NCI-H2171 (cell line): Measurements from ENCODE around the gene IMPG1.
"Not testable (repeated sequence)": the region's sequence is repeated elsewhere in the genome, so short reads cannot be mapped to it uniquely, and the experiment has no call there.

Source experiments
- DNase-seq: peaks from one replicate; lab custom pipeline; 2025; lab: John Stamatoyannopoulos, UW

IMPG1 gene

DNA sequence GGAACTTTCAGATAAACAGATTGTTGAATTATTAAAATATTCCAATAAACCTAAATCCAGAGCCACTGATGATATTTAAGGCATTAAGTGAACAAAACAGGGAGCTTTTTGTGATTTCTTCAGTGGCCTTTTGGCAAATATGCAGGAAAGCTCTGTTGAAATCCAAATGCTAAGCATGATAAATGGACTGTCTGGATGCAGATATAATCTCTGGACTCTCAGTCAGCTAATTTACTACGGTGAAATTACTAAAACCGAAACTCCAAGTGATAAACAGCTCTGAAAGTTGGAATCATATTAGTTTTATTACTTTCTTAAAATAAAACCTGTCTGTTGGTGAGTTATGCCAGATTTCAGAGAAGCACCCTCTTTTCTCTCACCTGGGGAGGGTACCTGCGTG lies 120.3 kb downstream of the IMPG1 start:
- DNase-seq = no peak

DNA sequence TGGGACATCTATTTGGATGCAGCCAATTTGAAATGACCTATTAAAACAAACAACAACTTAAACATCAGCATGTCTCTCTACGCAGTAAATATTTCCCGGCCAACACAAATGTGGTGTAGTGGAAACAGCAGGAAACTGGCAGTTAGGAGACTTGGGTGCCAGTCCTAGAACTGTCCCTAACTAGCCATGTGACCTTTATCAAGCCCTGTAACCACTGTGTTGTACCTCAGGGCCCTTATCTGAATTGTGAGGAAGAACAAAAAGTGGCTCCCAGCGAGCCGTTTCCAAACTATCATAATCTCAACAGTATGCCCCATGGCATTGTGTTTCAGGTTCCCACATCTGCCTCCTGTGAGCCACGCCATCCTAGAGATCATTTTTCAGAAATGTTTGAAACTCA lies 124.5 kb downstream of the IMPG1 start:
- no peak for DNase-seq

DNA sequence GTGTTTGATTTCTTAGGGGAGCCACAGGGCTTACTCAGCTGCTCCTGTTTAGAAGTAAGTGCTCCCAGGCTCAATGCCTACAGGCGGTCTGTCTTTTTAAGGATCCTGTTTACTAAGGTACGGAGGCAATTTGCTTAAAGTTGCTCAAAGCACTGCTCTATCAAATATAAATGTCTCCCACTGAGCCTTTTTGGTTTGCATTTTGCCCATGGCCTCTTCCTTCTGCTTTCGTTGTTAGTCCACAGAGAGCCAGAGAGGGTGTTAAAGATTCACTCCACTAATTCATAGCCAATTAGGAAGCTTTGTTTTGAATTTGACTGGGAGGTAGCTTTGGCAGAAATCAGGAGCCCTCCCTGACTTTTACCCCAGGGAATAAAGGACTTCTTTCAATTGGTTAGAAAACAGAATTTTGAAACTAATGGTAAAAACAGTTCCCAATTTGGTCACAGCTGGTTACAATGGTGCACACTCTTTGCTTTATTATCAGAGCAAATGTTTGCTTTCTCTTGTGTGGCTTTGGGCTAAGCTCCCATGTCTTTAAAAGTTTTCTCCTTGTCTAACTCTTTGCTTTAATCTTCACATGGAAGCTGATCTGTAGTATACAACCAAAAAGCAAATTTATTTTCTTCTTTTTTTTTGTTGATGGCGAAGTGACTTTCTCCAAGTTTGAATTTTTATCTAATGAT lies 126.2 kb downstream of the IMPG1 start:
- DNase-seq = no peak

DNA sequence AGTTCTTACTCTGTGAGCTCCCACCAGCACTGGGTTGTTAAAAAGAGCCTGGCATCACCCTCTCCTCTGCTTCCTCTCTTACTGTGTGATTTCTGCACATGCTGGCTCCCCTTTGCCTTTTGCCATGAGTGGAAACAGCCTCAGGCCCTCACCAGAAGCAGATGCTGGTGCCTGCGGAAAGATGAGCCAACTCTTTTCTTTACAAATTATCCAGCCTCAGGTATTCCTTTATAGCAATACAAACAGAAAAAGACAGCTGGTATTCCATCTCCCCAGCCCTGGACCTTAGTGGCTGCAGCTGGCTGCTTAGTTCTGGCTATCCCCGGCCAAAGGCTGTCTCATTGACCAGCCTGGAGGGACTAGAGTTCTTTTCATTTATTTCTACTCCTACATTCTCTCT lies 129.1 kb downstream of the IMPG1 start:
- no peak for DNase-seq

DNA sequence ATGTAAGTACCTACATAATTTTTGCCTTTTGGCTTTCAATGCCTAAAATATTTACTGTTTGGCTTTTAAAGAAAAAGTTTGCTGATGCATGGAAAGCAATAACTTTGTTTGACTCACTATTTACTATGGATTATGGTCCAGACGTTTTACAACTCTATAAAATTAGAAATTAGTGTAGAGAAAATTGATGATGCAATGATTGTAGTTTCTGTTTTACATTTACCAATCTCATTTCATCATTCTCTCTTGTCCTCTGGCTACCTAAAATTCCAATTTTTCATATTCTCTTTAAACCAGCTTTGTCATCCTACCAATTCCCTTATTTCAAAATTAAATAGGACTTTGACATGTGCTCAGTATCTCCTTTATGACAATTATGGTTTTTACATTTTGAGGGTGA lies 131.0 kb downstream of the IMPG1 start:
- no peak for DNase-seq

DNA sequence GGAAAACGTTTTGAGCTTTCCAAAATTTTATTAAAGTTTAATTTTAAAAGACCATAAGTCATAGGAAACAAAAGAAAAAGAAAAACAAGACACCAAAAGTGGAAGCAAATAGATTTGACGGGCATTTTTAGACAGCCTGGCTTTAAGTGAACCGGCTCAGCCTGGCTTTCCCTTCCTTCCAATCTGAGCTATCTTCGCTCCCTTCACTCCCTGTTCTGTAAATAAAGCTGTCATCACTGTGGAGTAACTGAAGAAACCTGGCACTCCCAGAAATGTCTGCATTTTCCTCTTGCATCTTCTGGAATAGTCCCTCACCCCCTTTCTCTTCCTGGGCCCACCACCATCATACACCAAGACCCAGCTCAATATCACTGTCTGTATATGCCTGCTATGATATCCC lies 131.9 kb downstream of the IMPG1 start:
- no peak for DNase-seq

DNA sequence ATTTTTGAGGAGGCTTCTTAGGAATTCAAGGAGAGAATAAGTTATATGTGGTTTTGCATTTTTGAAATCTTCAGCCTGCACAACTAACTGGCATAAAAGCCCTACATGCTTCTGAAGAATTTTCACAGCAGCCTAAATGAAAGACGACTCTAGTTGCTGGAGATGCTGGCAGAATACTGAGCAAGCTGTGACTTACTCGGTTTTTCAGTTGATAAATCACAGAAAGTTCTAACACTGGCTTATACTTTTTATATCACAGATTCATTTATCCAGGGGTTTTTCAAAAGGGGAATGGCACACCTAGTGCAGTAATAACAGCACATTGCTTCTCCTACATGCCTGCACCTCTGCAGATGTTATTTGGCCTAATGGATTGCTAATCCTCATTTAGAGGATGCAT lies 134.6 kb downstream of the IMPG1 start:
- no peak for DNase-seq

DNA sequence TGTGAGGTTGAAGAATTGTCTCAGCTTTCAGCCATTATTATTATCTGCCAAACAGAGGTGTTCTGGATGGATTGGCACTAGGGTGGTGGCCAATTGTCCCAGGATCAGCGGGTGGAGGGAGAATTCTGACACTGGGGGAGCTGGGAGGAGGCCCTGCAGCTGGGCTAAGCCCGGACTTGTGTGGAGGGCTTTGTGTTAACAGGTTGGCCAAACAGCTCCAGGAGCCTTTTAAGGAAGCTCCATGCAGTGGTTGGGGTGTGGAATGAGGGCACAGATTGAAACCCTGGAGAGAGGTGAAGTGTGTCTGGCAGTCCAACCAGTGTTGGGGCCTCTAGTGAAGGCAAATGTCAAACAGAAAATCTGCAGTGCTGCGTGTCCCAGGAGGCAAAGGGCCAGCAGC lies 135.8 kb downstream of the IMPG1 start:
- no peak for DNase-seq

DNA sequence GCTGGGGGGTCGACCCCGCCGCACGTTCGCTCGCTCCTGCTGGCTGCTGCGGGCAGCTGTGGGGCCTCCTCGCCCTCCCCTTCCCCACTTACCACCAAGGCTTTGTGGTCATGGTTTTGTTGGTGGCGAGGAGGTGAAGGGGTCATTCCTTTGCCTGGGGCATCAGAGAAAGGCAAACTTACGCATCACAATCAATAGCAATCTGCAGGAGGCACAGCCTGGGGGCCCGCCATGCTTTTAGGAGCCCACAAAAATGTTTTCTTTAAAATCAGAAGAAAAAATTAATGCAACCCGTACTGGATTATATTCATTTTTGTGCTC lies 137.0 kb downstream of the IMPG1 start:
- DNase-seq = no peak

DNA sequence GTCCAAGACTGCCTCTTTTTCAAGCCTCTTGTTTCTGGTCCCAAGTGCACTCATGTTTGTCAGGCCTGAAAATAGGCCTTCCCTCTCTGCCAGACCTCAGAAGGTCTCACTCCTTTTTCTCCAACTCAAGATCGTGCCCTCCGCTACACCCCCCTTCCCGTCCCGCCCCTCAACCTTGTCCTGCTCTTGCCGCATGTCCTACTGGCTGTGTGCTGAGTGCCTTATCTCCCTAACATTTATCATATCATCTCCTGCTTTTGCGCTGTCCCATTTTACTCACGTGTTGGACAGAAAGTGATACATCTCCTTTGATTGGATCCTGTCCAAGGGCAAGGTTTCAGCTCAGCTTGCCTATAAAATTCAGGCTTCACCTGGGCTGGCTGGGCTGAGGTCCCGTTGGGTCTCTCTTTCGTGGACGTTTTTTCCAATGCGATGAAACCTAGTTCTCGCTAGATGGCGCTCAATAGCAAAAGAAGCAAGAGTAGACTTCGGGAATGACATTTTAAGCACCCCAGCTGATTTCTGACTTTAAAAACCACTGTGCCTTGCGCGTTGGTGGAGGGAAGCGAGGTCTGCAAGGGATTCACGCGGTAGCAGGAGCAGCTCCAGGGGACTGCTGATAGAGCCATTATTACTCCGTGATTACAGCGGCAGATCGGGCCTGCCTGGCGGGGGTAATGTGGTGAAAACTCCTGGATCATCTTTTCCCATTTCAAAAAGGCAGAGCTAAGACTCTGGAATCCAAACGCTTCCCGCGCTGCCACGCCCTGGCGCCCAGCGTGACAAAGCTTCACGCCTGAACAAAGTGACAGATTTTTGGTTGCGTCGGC lies 137.6 kb downstream of the IMPG1 start:
- DNase-seq = peak; percentile 51

DNA sequence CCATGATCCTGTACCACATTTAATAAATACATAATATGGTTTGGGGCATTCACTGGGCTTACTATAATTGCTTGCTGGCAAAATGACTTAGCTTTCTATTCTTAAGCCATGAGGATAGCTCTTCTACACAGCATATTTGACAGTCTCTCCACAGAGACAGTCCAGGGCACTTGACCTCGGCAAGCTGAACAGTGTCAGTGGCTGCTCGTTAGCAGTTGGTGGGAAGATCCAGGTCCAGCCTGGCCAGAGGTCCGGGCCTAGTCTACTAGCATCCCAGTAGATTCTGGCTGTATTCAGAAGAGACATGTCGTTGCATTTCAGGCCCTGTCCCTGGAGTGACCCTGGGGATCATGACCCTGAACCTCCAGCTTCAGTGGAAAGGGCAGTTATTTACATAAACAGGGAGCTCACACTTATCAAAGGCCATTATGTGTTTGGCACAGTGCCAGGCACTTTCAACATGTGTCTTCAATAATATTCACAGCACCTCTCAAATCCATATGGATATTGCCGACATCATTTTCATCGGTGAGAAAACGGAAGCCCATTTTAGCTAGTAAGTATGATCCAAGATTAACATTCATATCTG lies 139.0 kb downstream of the IMPG1 start:
- no peak for DNase-seq

DNA sequence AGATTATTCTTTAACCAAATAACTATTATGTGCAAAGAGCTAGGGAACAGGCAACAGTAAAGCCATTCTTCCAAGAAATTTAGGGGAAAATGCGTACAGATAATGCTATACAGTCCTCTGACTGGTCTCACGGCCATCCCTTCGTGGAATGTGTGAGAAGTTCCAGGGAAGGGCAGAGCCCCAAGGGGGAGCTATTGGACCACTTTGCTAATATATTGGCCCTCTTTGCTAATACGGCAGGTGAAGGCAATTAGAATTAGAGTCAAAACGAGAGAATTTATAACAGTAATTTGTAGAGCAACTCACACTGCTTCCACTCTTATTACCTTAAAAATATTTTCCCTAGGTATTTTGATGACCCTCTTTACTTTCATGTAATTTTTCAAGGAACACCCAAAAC lies 140.4 kb downstream of the IMPG1 start:
- no peak for DNase-seq

DNA sequence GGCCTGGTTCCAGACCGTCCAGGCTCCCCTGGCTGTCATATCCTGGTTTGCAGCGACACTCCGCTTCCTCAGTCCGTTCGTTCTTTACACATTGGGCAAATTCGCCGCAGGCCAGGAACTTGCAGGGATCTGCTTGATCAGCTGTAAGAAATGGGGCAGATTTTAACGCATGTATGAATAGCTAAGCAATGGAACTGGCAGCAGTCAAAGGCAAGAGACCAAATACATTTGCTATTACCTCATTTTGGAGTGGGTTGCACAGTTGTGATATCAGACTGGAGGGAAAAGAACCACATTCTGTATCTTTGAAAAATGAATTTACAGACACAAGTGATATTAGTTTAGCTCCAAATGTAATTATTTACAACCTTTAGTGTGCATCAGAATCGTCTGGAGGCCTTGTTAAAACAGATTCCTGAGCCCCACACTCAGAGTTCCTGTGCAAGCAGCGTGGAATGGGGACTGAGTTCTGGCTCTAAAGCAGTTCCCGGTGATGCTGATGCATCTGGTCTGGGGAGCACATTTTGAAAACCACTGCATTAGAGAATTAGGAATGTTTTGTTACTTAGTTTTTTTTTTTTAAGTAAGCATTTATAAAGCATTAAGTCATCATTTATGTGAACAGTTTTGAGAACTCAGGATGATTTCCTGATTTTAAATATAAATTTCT lies 141.3 kb downstream of the IMPG1 start:
- DNase-seq = no peak

DNA sequence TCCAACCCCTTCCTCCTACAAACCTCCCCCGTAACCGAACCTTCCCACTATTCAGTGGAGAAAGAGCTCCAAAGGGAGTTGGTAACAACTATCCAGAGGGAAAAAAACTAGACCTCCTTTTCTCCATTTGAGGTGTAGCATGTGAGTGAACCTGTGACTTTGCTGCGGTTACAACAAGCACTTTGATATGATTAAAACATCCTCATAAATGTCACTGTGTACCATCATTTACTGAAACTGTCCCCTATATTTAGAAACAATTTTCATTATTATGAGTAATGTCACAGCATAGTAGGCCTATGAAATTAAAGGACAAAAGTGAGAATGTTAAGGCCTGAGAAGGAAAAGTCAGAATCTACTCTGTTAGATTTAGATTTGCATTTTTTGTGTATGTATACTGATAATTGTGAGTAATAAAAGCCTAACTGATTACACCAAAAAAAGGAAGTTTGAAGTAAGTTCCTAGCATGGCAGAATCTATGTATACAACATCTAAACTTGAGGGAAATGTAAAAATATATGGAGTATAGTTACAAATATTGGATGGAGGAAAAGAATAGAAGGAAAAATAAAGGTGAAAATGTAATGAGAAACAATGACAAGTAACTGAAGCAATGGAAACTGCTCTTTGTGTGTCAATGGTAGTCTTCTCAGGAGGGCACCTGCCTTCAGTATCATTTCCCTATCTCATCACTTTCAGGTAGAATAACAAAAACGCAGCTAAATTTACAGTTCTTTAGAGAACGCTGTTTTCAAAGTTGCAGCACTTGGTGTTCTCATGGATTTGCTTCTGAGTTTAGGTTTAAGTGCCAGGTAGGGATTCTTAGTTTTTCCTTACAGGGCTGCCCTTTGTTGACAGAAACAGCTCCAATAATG lies 145.9 kb downstream of the IMPG1 start:
- DNase-seq = no peak

DNA sequence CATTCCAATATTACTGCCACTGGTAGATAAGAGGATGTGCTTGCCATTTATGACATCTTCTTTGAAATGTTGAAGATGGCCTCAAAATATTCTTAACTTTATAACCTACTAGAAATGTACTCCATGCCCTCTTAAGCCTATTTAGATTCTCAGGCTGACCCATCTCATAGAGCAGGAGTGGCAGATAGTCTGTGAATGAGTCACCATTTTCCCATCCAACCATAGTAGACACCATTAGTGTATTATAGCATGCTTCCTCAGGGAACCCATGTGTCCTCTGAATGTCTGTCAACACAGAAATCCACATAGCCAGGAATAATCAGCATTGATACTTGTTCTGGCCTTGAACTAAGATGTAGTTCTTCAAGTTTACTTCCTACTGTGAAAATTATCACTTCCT lies 150.2 kb downstream of the IMPG1 start:
- DNase-seq = no peak

DNA sequence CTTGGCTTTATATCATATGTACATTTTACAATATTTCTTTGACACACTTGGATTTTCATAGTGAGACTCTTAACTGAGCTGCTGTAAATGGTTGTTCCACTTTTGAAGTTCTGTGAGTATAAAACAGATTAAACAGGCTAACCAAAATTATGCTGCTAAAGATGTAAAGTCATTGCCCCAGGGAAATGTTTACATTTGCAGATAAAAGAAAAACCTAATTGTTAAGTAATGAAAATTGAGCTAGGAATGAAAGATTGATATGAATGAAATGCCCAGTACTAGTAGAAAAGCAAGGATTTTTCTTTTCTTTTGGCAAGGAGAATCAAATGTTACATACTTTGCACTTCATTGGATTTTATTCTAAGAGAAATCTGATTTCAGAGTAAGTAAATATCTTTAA lies 159.4 kb downstream of the IMPG1 start:
- DNase-seq = no peak

DNA sequence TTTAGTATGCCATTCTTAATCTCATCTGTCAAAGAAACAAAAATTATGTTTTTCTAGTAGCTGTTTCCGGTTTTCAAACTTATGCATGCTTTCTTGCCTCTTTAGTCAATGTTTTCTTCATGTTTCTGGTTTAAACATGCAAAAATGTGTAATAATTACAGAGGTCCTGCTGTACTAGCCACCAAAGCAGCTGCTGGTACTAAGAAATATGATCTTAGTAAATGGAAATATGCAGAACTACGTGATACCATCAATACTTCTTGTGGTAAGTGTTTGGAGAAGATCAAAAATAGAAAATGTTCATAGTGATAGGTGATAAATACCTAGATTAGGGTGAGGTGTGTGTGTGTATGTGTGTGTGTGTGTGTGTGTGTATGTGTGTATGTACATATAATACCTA lies 165.0 kb downstream of the IMPG1 start:
- no peak for DNase-seq

DNA sequence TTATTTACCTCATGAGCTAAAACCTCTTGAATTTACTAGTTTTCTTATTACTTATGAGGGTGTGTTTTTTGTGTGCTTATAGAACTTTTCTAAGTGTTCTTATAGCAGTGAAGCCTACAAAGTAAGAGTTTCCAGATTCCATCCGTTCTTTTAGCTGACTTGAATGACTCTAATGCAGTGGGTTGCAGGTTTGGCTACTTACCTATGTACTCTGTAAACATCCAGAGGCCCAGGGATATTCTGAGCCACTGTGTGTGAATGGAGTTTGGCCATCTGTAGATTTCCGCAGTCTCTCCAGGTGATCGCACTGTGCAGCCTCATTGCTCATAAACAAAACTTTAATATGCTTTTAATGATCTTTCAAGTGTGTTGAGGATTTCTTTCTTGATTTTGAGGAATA lies 165.6 kb downstream of the IMPG1 start:
- DNase-seq = no peak

DNA sequence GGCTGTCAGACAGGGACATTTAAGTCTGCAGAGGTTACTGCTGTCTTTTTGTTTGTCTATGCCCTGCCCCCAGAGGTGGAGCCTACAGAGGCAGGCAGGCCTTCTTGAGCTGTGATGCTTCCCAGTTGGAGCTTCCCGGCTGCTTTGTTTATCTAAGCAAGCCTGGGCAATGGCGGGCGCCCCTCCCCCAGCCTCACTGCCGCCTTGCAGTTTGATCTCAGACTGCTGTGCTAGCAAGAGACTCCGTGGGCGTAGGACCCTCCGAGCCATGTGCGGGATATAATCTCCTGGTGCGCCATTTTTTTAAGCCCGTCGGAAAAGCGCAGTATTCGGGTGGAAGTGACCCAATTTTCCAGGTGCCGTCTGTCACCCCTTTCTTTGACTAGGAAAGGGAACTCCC lies 167.3 kb downstream of the IMPG1 start:
- not testable (repeated sequence) for DNase-seq

DNA sequence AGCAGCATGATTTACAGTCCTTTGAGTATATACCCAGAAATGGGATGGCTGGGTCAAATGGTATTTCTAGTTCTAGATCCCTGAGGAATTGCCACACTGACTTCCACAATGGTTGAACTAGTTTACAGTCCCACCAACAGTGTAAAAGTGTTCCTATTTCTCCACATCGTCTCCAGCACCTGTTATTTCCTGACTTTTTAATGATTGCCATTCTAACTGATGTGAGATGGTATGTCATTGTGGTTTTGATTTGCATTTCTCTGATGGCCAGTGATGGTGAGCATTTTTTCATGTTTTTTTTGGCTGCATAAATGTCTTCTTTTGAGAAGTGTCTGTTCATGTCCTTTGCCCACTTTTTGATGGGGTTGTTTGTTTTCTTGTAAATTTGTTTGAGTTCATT lies 172.2 kb downstream of the IMPG1 start:
- not testable (repeated sequence) for DNase-seq

DNA sequence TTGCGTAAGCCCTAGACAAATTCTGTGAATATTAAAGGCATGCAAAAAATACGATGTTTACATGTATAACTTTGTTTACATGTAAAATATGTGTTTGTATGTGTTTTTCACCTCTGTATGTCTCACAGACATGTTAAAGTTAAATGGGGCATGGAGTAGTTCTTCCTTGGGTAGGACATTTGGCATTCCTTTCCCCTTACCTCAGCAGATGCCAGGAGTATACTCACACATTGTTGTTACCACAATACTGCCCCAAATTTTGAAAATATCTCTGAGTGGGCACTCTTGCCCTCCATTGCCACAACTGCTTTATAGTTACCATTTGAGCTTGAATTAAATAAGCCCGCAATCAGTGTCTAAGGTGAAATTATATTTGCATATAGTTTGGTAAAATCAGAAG lies 175.9 kb downstream of the IMPG1 start:
- no peak for DNase-seq

DNA sequence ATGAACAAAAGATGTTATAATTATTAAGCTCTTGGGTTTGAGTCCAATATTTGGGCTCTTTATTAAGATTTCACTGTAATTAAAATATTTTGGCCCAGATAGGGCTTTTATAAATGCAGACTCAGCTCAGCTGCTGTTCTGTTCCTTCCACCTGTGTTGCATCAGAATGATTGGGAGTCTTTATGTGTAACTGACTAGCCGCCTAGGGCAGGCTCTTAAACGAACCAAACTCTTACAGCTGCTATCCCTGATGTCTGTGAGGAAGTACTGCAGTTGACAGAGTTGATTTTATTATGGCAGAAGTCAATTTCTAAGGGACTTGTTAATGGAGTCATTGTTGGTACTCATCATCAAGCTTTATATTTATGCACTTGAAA lies 178.7 kb downstream of the IMPG1 start:
- no peak for DNase-seq
